GM21447 (cell line): ENCODE measurements around the gene FXYD5.
A peak's percentile ranks its signal among the peaks of the same experiment; 100 is the strongest.
"Not testable (repeated sequence)": the region's sequence is repeated elsewhere in the genome, so short reads cannot be mapped to it uniquely, and the experiment has no call there.

ENCODE experiments used
- ATAC-seq: cut with Tn5 transposase; IDR thresholded peaks from one replicate; pipeline ENCODE4 v1.9.1; 2021; ENCODE audit not compliant: unreplicated experiment

Gene FXYD5

DNA sequence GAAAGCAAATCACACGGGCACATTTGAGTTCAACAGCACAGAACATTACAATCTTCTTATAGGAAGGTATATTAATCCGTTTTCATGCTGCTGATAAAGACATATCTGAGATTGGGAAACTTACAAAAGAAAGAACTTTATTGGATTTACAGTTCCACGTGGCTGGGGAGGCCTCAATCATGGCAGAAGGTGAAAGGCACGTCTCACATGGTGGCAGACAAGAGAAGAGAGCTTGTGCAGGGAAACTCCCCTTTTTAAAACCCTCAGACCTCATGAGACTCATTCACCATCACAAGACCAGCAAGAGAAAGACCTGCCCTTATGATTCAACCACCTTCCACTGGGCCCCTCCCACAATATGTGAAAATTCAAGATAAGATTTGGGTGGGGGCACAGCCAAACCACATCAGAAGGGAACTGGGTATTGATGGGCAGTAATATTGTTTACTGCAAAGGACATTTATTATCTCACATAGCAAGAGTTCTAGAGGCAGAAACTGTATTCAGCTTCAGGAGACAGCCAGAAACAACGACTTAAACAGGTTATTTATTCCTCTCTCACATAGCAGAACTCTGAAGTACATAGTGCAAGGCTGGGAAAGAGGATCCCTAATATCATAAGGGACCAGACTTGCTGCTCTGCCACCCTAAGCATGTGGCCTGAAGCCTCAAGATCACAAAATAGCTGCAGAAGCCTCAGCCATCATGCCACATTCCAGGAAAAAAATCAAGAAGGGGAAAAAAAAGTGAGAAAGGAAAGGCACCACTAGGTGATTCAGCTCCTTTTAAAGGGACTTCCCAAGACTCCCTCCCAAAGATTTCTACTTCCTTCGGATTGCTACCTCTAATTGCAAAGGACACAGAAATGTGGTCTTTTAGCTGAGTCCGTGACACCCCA, 23.1 kb downstream of the FXYD5 start:
- no peak for ATAC-seq

DNA sequence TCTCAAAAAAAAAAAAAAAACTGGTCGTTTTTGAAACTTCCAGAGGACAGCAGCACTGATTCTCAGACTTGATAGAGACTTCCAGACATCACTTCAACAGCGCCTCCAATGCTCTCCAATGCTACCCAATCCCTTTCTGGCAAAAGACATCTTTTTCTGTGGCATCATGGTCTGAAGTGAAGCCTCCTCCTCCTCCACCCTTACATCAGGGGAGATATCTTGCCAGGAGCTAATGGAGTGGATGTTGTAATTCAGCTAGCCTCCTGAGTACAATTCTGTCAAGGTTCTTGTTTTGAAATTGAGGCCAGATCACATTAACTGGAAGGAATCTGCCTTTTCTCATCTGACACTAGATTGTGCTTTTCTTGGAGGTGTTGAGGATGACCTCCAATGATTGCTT, 24.2 kb downstream of the FXYD5 start:
- no peak for ATAC-seq

GRCh38 chr19:35179830-35180229, 25.3 kb downstream of the FXYD5 start:
- ATAC-seq = no peak

DNA sequence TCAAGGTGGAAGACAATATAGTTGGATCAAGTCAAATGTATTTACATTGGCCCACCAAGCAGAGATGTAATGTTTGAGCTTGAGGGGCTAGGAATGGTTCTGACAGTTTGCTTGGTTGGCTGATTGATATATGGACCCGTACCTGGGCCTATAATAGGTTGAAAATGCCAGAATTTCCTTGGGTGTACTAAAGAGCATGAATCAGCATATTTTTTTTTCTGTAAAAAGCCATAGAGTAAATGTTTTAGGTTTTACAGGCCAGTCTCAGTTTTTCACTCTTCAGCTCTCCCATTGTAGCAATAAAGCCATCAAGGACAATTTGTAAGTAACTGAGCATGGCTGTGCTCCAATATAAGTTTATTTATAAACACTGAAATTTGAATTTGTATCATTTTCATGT, 26.9 kb downstream of the FXYD5 start:
- ATAC-seq = no peak

DNA sequence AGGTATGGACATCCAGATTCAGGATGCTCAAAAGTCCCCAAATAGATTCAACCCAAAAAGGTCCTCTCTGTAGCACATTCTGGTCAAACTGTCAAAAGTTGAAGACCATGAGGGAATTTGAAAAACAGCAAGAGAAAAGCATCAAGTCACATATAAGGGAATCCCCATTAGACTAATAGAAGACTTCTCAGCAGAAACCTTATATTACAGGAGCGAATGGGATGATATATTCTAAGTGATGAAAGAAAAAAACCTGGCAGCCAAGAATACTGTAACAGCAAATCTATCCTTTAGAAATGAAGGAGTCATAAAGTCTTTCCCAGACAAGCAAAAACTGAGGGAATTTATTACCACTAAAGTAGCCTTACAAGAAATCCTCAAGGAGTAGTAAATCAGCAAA, 29.7 kb downstream of the FXYD5 start:
- no peak for ATAC-seq

DNA sequence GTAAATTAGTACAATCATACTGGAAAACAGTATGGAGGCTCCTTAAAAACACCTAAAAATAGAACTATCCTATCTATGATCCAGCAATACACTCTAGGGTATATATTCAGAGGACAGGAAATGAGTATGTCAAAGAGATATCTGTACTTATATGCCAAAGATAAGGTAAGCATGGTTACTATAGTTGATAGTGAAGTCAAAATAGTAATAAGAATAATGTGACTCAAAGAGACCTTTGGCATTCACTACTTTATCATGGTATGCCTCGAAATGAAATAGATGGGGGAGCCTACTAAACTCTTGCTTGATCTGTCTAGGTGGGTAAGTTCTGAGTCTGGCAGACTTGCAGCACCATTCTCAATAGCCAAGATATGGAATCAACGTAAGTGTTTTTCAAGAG, 30.3 kb downstream of the FXYD5 start:
- no peak for ATAC-seq

- no peak for ATAC-seq
These were observed 39.8 kb downstream of the FXYD5 start for GRCh38 chr19:35194012-35194984.

DNA sequence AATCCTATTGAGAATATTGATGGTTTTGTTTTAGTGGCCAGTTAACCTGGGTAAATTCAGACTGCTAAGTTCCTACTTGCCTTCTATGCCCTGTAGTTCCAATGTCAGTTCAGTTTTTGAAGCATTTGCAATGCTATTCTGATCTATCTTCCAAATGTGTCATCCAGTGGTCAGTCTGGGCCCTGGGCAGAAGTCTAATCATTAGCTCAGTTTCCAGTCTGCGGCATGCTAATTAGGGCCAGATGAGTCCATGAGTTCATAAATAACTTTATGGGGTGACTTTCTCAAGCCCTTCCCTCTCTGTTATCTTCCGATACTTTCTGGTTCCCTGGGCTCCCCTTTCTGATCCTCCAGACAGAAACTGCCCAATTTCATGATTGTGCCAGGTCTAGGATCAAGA, 41.3 kb downstream of the FXYD5 start:
- no peak for ATAC-seq

- ATAC-seq = not testable (repeated sequence)
These were observed 42.3 kb downstream of the FXYD5 start for GRCh38 chr19:35196861-35197260.

GRCh38 chr19:35199481-35199880, 44.9 kb downstream of the FXYD5 start:
- no peak for ATAC-seq

DNA sequence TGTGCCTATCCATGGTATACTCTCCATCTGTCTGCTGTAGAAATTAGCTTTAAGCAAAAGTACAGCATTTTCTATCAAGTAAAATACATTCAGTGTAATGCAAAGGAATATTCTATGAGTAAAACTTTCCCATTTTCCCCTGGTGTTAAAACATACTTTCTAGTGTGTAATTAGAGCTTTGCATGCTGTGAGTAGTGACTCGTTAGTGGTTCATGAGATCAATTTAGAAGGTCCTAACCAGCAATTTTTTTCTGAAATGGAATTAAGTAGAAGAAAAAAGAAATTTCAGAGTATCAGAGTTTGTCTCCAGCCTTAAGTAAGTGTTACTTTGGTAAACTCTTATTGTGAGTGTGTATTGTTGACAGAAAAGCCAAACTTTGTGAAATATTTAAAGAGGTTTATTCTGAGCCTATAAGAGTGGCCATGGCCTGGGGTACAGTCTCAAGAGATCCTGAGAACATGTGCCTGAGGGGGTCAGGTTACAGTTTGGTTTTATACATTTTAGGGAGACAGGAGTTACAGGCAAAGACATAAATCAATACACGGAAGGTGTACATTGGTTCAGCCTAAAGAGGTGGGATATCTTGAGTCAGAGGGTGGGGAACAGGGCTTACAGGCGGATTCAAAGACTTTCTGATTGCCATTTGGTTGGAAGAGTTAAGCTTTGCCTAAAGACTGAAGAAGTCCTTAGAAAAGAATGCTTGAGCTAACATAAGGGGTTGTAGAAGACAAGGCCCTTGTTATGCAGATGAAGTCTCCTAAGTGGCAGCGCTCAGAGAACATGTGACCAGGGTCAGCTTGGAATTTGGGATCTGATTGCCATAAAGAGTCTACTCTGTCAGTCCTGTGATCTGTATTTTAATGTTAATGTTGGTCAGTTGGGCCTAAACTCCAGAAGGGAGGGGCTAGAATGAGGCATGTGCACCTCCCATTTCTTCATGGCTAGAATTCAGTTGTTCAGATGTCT, 48.5 kb downstream of the FXYD5 start:
- no peak for ATAC-seq

DNA sequence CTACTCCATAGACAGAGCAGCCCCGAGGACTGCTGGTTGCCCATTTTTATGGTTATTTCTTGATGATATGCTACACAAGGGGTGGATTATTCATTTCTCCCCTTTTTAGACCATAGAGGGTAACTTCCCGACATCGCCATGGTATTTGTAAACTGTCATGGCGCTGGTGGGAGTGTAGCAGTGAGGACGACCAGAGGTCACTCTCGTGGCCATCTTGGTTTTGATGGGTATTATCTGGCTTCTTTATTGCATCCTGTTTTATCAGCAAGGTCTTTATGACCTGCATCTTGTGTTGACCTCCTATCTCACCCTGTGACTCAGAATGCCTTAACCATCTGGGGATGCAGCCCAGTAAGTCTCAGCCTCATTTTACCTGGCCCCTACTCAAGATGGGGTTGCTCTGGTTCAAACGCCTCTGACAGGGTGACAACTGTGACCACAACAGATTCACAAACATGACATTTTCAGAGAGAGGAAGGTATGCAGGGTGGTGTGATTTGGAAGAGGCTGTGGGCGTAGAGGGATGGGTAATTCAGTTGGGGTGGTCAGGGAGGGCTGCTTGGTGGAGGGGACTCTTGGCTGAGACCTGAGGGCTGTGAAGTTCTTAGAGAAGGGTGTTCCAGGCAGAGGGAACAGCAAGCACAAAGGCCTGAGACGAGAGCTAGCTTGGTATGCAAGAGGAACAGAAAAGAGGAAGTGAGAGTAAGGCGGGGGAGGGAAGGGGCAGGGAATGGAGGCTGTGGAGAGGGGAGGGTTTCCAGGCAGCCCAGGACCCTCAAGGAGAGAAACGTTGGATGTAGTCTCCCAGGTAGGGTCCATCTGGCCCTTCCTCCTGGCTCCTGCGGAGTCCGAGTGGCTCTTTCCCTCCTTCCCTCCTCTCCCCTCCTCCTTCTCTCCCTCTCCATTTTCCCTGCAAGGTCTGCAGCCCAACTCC, 50.5 kb downstream of the FXYD5 start:
- peak; percentile 66 for ATAC-seq

GRCh38 chr19:35205733-35206323, 51.3 kb downstream of the FXYD5 start:
- peak; percentile 25 for ATAC-seq

- no peak for ATAC-seq
These were observed 51.8 kb downstream of the FXYD5 start for GRCh38 chr19:35206379-35206778.

DNA sequence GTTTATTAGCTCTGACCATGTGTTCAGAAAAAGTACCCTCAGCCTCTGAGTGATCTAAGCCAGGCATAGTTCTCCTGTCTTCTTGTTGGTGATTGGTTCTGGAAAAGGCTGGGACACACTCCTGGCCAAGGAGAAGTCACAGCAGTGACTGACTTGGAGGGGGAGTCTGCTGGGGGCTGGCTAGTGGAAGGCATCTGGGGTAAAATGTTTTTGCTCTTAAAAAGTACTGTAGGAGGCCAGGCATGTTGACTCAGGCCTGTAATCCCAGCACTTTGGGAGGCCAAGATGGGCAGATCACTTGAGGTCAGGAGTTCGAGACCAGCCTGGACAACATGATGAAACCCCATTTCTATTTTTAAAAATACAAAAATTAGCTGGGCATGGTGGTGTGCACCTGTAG, 52.3 kb downstream of the FXYD5 start:
- no peak for ATAC-seq

DNA sequence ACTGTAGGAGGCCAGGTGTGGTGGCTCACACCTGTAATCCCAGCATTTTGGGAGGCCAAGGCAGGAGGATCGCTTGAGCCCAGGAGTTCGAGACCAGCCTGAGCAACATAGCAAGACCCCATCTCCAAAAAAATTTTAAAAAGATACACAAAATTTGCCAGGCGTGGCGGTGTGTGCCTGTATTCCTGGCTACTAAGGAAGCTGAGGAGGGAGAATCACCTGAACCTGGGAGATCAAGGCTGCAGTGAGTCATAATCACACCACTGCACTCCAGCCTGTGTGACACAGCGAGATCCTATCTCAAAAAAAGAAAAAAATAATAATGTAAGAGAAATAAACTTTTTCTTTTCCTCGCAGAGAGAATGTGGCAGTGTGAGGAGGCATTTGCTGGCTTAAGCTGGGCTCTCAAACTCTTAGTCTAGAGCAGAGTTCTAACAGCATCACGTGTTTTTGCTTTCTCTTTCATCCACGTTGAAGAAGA, 52.9 kb downstream of the FXYD5 start:
- ATAC-seq = no peak

GRCh38 chr19:35208121-35208520, 53.6 kb downstream of the FXYD5 start:
- no peak for ATAC-seq

- no peak for ATAC-seq
These were observed 55.1 kb downstream of the FXYD5 start for GRCh38 chr19:35209646-35210045.
